K562 (cell line): ENCODE data around the gene SHROOM3. TPM values are rescaled to one million over a fixed set of nuclear protein-coding genes. Genes with fewer than 3 reads are reported as not detected.

Source experiments
- ATAC-seq: fragments of 200-7000 bp; cut with Tn5 transposase; 3 replicates; pipeline ENCODE4 v1.9.1; 2020; ENCODE audit warnings: moderate library complexity
- BruUV-seq: library from RNA; stranded (reverse); fragments of 400-500 nt; replicated peaks from 2 replicates; lab custom pipeline; 2021; lab: Mats Ljungman, UMichigan
- CTCF ChIA-PET: fragments of 300-600 bp; formaldehyde crosslinking; extraction: SDS; loops from one replicate; lab custom pipeline; 2021; ENCODE audit warnings: low intra/inter-chr PET ratio; lab: Yijun Ruan, JAX
- POLR2A ChIA-PET: fragments of 300-600, 350-650 bp; sonication (Branson Sonifier 250); formaldehyde crosslinking; extraction: SDS; loops from one replicate; lab custom pipeline; 2021; ENCODE audit warnings: antibody characterized with exemption, inconsistent platforms; lab: Yijun Ruan, JAX
- DNase-seq, 4 experiments: peaks; one replicate each; pipeline versions ENCODE4 v3.0.0 to v3.0.0-alpha.2; 2011 to 2018; ENCODE audit warnings: low spot score in 3 of 4, mixed read lengths in 3 of 4; ENCODE audit errors: extremely low read depth in 1 of 4
- FAIRE-seq: peaks from 2 replicates; lab custom pipeline; 2011; peaks lifted over from hg19 to GRCh38; lab: Jason Lieb, UNC
- H2AFZ ChIP-seq: 2 replicates; pipeline ENCODE4 v1.6.0; 2011; ENCODE audit warnings: low read depth, low read length, control low read depth, inconsistent platforms
- H3K27ac ChIP-seq: fragments of 200-600 bp; 3 replicates; pipeline ENCODE4 v1.8.0; 2011; ENCODE audit warnings: low read depth, mild to moderate bottlenecking, control low read depth, inconsistent platforms, low read length, moderate library complexity, mixed read lengths; ENCODE audit errors: extremely low read depth
- H3K27me3 ChIP-seq, 2 experiments: fragments of 300-600 bp in 1 of 2; 2 replicates in 1 of 2; 3 replicates in 1 of 2; pipeline versions ENCODE4 v1.6.0 to v1.8.0; 2011; ENCODE audit warnings: inconsistent platforms in 2 of 2, low read length in 2 of 2, mild to moderate bottlenecking in 1 of 2, mixed read lengths in 1 of 2, moderate library complexity in 1 of 2; ENCODE audit not compliant: control insufficient read depth in 2 of 2, insufficient read depth in 2 of 2
- H3K36me3 ChIP-seq: fragments of 300-600 bp; 3 replicates; pipeline ENCODE4 v1.8.0; 2011; ENCODE audit warnings: mild to moderate bottlenecking, low read length, inconsistent platforms; ENCODE audit not compliant: control insufficient read depth, insufficient read depth
- H3K4me1 ChIP-seq, 2 experiments: fragments of 200-600 bp in 1 of 2; replicated peaks in 1 of 2; 2 replicates in 1 of 2; 3 replicates in 1 of 2; pipeline versions ENCODE4 v1.5.1 to v1.8.0; 2011; ENCODE audit warnings: inconsistent platforms in 2 of 2, low read length in 2 of 2, mild to moderate bottlenecking in 1 of 2, mixed read lengths in 1 of 2, moderate library complexity in 1 of 2; ENCODE audit not compliant: control insufficient read depth in 2 of 2, insufficient read depth in 2 of 2
- H3K4me2 ChIP-seq: 2 replicates; pipeline ENCODE4 v1.6.1; 2011; ENCODE audit warnings: low read length, control low read depth, inconsistent platforms, mixed read lengths; ENCODE audit not compliant: insufficient read depth
- H3K4me3 ChIP-seq: fragments of 200-600 bp; sonication (generic), shearing (Covaris generic); 2 replicates; pipeline ENCODE4 v1.5.1; 2016; ENCODE audit warnings: control low read depth, inconsistent platforms
- H3K79me2 ChIP-seq: fragments of 200-600 bp; 3 replicates; pipeline ENCODE4 v1.8.0; 2011; ENCODE audit warnings: low read length, inconsistent platforms; ENCODE audit not compliant: control insufficient read depth, insufficient read depth
- H3K9ac ChIP-seq, 2 experiments: 2 replicates each; pipeline versions ENCODE4 v1.6.0 to v1.6.1; 2011; ENCODE audit warnings: low read depth in 2 of 2, low read length in 2 of 2, control low read depth in 1 of 2, inconsistent platforms in 1 of 2, mild to moderate bottlenecking in 1 of 2, mixed read lengths in 1 of 2; ENCODE audit not compliant: insufficient read depth in 1 of 2
- H3K9me1 ChIP-seq: one replicate; pipeline ENCODE4 v1.6.0; 2011; ENCODE audit warnings: inconsistent platforms, mild to moderate bottlenecking, low read length, moderate library complexity; ENCODE audit not compliant: control insufficient read depth, insufficient read depth
- H3K9me3 ChIP-seq: replicated peaks from 2 replicates; pipeline ENCODE4 v1.5.1; 2011; ENCODE audit warnings: low read depth, low read length, inconsistent platforms; ENCODE audit not compliant: control insufficient read depth, insufficient read depth
- H4K20me1 ChIP-seq: replicated peaks from 2 replicates; pipeline ENCODE4 v1.6.1; 2011; ENCODE audit warnings: low read length, inconsistent platforms, mixed read lengths; ENCODE audit not compliant: control insufficient read depth, insufficient read depth
- CBFB ChIP-seq: sonication (generic); formaldehyde crosslinking; IDR thresholded peaks from 2 replicates; pipeline ENCODE4 v1.4.0; 2020; ENCODE audit warnings: mild to moderate bottlenecking, missing genetic modification reagents
- CHCHD3 ChIP-seq: fragments of 250-450 bp; sonication (Bioruptor Pico); IDR thresholded peaks from 2 replicates; pipeline ENCODE4 v2.1.2; 2022; ENCODE audit warnings: mild to moderate bottlenecking
- HEY1 ChIP-seq: fragments of 250-450 bp; sonication (Bioruptor Pico); IDR thresholded peaks from 2 replicates; pipeline ENCODE4 v1.5.0; 2020; ENCODE audit warnings: mild to moderate bottlenecking, moderate library complexity, borderline replicate concordance
- MTA3 ChIP-seq: fragments of 450-650 bp; formaldehyde crosslinking; IDR thresholded peaks from 2 replicates; pipeline ENCODE4 v1.6.1; 2017; ENCODE audit warnings: mild to moderate bottlenecking, borderline replicate concordance
- MYNN ChIP-seq, 2 experiments: sonication (generic); formaldehyde crosslinking in 1 of 2; IDR thresholded peaks; 2 replicates each; pipeline versions ENCODE4 v1.5.0 to v1.6.1; 2016 to 2020; ENCODE audit warnings: antibody characterized with exemption in 1 of 2, missing genetic modification reagents in 1 of 2
- NFIC ChIP-seq: fragments of 450-650 bp; IDR thresholded peaks from 2 replicates; pipeline ENCODE4 v1.6.1; 2017; ENCODE audit warnings: mild to moderate bottlenecking, inconsistent platforms
- NFIX ChIP-seq: fragments of 250-450 bp; sonication (Bioruptor Pico); IDR thresholded peaks from 2 replicates; pipeline ENCODE4 v1.4.0; 2020; ENCODE audit warnings: low read depth, mild to moderate bottlenecking, moderate library complexity
- PRMT5 ChIP-seq: sonication (generic); formaldehyde crosslinking; IDR thresholded peaks from 2 replicates; pipeline ENCODE4 v1.5.0; 2020; ENCODE audit warnings: missing genetic modification reagents
- PTTG1 ChIP-seq: fragments of 450-650 bp; IDR thresholded peaks from 2 replicates; pipeline ENCODE4 v1.6.1; 2016; ENCODE audit warnings: low read depth, mild to moderate bottlenecking, missing genetic modification characterization, missing compliant biosample characterization
- SMAD4 ChIP-seq: fragments of 250-450 bp; sonication (Bioruptor Pico); conservative IDR thresholded peaks from 2 replicates; pipeline ENCODE4 v1.8.0; 2021; ENCODE audit warnings: inconsistent platforms, mild to moderate bottlenecking, moderate library complexity
- SP1 ChIP-seq: sonication (generic); formaldehyde crosslinking; IDR thresholded peaks from 2 replicates; pipeline ENCODE4 v1.8.1; 2022; ENCODE audit warnings: mild to moderate bottlenecking, missing genetic modification reagents
- TAF1 ChIP-seq: IDR thresholded peaks from 2 replicates; pipeline ENCODE4 v1.6.1; 2011; ENCODE audit warnings: mild to moderate bottlenecking, low read length, moderate library complexity; ENCODE audit not compliant: insufficient read depth, control insufficient read depth, severe bottlenecking; ENCODE audit errors: extremely low read depth
- XRCC5 ChIP-seq: fragments of 200-400 bp; formaldehyde crosslinking; IDR thresholded peaks from 2 replicates; pipeline ENCODE4 v1.6.1; 2017; ENCODE audit warnings: low read depth, mild to moderate bottlenecking, low read length
- ZNF253 ChIP-seq: fragments of 250-450 bp; sonication (Bioruptor Pico); conservative IDR thresholded peaks from 2 replicates; pipeline ENCODE4 v1.6.1; 2021; ENCODE audit warnings: mild to moderate bottlenecking
- ZNF408 ChIP-seq: fragments of 250-450 bp; sonication (Bioruptor Pico); IDR thresholded peaks from 2 replicates; pipeline ENCODE4 v1.4.0; 2020; ENCODE audit warnings: low read depth, mild to moderate bottlenecking, moderate library complexity
- WGBS: fragments of 100-300 bp; shearing (Covaris generic); methylation state at CpG from one replicate; pipeline ENCODE4 v1.1.6; 2016; ENCODE audit warnings: low coverage, mixed read lengths; ENCODE audit not compliant: insufficient coverage; ENCODE audit errors: missing lambda C conversion rate; 5-methylcytosine and 5-hydroxymethylcytosine counted together
- in situ Hi-C: fragments of 300-500 bp; cut with MboI; formaldehyde crosslinking; loops from 4 replicates; pipeline ENCODE4 v1.15.0; 2018; ENCODE audit warnings: inconsistent platforms, mixed read lengths
- intact Hi-C: fragments of 100-400 bp; cut with micrococcal nuclease; formaldehyde crosslinking; loops from 2 replicates; pipeline ENCODE4 v1.14.2; 2022
- polyA plus RNA-seq, 8 experiments: library from polyadenylated mRNA; depleted of rRNA in 4 of 8; stranded (reverse) in 5 of 8; unstranded in 3 of 8; fragments of >200 nt; fragmentation: Nextera tagmentation in 2 of 8; fragmentation: Illumina TruSeq in 1 of 8; extraction: Ambion mirVana in 2 of 8; extraction: Trizol in 1 of 8; gene quantifications; 2 replicates each; pipeline versions ENCODE4 v1.2.1 to v1.2.3, GENCODE V29; 2011 to 2014; ENCODE audit warnings: inconsistent platforms in 1 of 8, missing spikeins in 1 of 8
- total RNA-seq, 7 experiments: library from RNA; depleted of rRNA in 6 of 7; stranded (reverse); fragments of >200 nt in 6 of 7; fragmentation: Illumina TruSeq in 2 of 7; extraction: Trizol in 2 of 7; gene quantifications; 2 replicates each; pipeline versions ENCODE4 v1.2.1 to v1.2.3, GENCODE V29; 2011 to 2021; ENCODE audit warnings: low replicate concordance in 1 of 7
- TF ChIP-seq, protein P1 (sequence below): IDR thresholded peaks from 2 replicates; pipeline ENCODE4 v1.6.1; 2011; ENCODE audit warnings: borderline replicate concordance, low read depth, mild to moderate bottlenecking, moderate library complexity, low read length; ENCODE audit not compliant: insufficient read depth, poor library complexity, severe bottlenecking

Gene SHROOM3
- total and polyA plus RNA-seq, 9 of the 15 experiments (the other 6 are each of a cell fraction or from before 2014, with no cell fraction given): 0.01 to 0.07 TPM; not detected in 7

DNA sequence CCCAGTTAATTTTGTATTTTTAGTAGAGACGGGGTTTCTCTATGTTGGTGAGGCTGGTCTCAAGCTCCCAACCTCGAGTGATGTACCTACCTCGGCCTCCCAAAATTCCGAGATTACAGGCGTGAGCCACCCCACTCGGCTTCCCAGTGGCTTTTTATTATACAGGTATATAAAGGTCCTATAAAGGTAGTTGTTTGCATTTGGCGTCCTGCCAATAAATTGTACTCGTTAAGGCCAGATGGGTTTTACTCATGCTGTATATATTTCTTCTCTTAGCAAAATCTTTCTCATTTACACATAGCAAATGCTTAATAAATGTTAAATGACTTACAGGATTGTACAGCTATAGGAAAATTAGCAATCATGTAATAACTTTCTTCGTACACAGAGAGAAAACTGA is 6.9 kb downstream of the SHROOM3 start:
- Histone ChIP-seq H2AFZ (no peak overlapping the region), H3K79me2 (no peaks in the 10 kb centered on the region), H3K4me2 (no peak overlapping the region), H3K9me1 (no peaks in the 10 kb centered on the region), H3K27ac (no peak overlapping the region), H3K9ac (no peak overlapping the region), H3K36me3 (no peaks in the 10 kb centered on the region), H3K9me3 (no peaks in the 10 kb centered on the region), H3K4me1 (no peaks in the 10 kb centered on the region), H3K27me3 (peaks cover 3 to 14% of the 10 kb centered on the region in 2 experiments; a peak in 1 of 5 replicates), H4K20me1 (no peaks in the 10 kb centered on the region; the same call in 1 of the 2 replicates), H3K4me3 (no peak overlapping the region)
- peak; percentile 92 for TF ChIP-seq NFIC
- TF ChIP-seq XRCC5: no peak
- TF ChIP-seq NFIX (CRISPR knock-in tag): peak; percentile 70
- FAIRE-seq: no peak
- CTCF ChIA-PET: no interaction called here
- in situ Hi-C loops (no loop called here), intact Hi-C loops (no loop called here)
- POLR2A ChIA-PET: interaction anchor here (0.6 kb wide), 1 partner anchor 605 kb away, joined by 3 read pairs; no protein-coding TSS in a partner anchor
- no TSS peak for BruUV-seq
- no peak for ATAC-seq
- 10% methylated on average over 9 of the region's 9 CpGs for WGBS
- DNase-seq: no peak

DNA sequence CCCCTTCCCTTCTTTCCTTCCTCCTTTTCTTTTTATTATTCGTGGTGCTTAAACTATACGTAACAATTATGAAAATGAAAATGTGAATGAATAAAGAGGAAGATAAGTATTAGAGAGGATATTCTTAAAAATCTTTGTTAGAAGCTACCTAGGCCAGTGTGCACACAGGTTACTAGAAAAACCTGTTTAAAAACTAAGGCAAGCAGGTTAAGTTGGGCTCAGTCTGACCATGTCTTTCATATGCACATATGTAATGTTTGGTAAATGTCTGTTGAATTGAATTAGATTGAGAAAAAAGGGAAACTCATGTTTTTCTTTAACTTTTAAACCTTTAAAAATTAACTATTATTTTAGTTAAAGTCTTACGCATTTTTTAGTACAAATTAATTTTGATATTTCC is 7.8 kb downstream of the SHROOM3 start:
- BruUV-seq: no TSS peak
- Histone ChIP-seq H3K9ac (no peak overlapping the region), H3K79me2 (no peaks in the 10 kb centered on the region), H2AFZ (no peak overlapping the region), H3K27ac (no peak overlapping the region), H3K9me3 (no peaks in the 10 kb centered on the region), H4K20me1 (no peaks in the 10 kb centered on the region; the same call in 1 of the 2 replicates), H3K4me1 (no peaks in the 10 kb centered on the region), H3K4me3 (no peak overlapping the region), H3K36me3 (no peaks in the 10 kb centered on the region), H3K9me1 (no peaks in the 10 kb centered on the region), H3K4me2 (no peak overlapping the region), H3K27me3 (peaks cover 3 to 14% of the 10 kb centered on the region in 2 experiments; a peak in 1 of 5 replicates)
- POLR2A ChIA-PET: no interaction called here
- DNase-seq (no peak), ATAC-seq (no peak), FAIRE-seq (no peak)
- CTCF ChIA-PET: interaction anchor here (1.1 kb wide), 1 partner anchor 92 kb away, joined by 3 read pairs; no protein-coding TSS in a partner anchor
- intact Hi-C loops: no loop called here
- in situ Hi-C loops: no loop called here
- 18% methylated on average over 3 of the region's 3 CpGs for WGBS
- TF ChIP-seq MTA3: no peak
- TF ChIP-seq MYNN (IDR thresholded peaks at IDR 0.05): no peak
- no peak for TF ChIP-seq MYNN (CRISPR knock-in tag; IDR thresholded peaks at IDR 0.05)
- TF ChIP-seq ZNF408 (CRISPR knock-in tag): no peak
- TF ChIP-seq PRMT5: no peak
- no peak for TF ChIP-seq SMAD4 (CRISPR knock-in tag)
- no peak for TF ChIP-seq HEY1
- TF ChIP-seq SP1 (CRISPR knock-in tag): no peak
- TF ChIP-seq, protein P1, sequence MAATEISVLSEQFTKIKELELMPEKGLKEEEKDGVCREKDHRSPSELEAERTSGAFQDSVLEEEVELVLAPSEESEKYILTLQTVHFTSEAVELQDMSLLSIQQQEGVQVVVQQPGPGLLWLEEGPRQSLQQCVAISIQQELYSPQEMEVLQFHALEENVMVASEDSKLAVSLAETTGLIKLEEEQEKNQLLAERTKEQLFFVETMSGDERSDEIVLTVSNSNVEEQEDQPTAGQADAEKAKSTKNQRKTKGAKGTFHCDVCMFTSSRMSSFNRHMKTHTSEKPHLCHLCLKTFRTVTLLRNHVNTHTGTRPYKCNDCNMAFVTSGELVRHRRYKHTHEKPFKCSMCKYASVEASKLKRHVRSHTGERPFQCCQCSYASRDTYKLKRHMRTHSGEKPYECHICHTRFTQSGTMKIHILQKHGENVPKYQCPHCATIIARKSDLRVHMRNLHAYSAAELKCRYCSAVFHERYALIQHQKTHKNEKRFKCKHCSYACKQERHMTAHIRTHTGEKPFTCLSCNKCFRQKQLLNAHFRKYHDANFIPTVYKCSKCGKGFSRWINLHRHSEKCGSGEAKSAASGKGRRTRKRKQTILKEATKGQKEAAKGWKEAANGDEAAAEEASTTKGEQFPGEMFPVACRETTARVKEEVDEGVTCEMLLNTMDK: no peak
- no peak for TF ChIP-seq CHCHD3 (CRISPR knock-in tag)
- TF ChIP-seq CBFB (CRISPR knock-in tag): no peak
- no peak for TF ChIP-seq ZNF253 (CRISPR knock-in tag)
- no peak for TF ChIP-seq TAF1
- TF ChIP-seq PTTG1 (tag): no peak
